Adipocyte (in vitro differentiated cells): Measurements from ENCODE around the gene BUD13.

Source experiments
- DNase-seq: peaks from one replicate; pipeline ENCODE4 v3.0.0-alpha.2; 2015; ENCODE audit warnings: low read depth
- H3K27me3 ChIP-seq: replicated peaks from 2 replicates; pipeline ENCODE4 v1.7.0; 2013; ENCODE audit warnings: mild to moderate bottlenecking, low read length, moderate library complexity; ENCODE audit not compliant: control insufficient read depth, insufficient read depth
- H3K36me3 ChIP-seq: 2 replicates; pipeline ENCODE4 v1.7.0; 2013; ENCODE audit warnings: low read length, mild to moderate bottlenecking, moderate library complexity; ENCODE audit not compliant: control insufficient read depth, insufficient read depth, severe bottlenecking
- H3K4me1 ChIP-seq: 2 replicates; pipeline ENCODE4 v1.7.0; 2013; ENCODE audit warnings: mild to moderate bottlenecking, low read length, moderate library complexity; ENCODE audit not compliant: control insufficient read depth, insufficient read depth
- H3K4me3 ChIP-seq: 2 replicates; pipeline ENCODE4 v1.7.0; 2013; ENCODE audit warnings: mild to moderate bottlenecking, low read length, moderate library complexity
- H3K9ac ChIP-seq: 2 replicates; pipeline ENCODE4 v1.7.0; 2013; ENCODE audit warnings: mild to moderate bottlenecking, low read length, moderate library complexity
- H3K9me3 ChIP-seq: 2 replicates; pipeline ENCODE4 v1.7.0; 2013; ENCODE audit warnings: mild to moderate bottlenecking, low read length, moderate library complexity; ENCODE audit not compliant: control insufficient read depth

Gene BUD13

GRCh38 chr11:116727990-116728389 lies 44.8 kb downstream of the BUD13 start:
- no peaks in the 10 kb centered on the region for H3K9me3 ChIP-seq
- peaks cover 7% of the 10 kb centered on the region for H3K27me3 ChIP-seq
- H3K9ac ChIP-seq: no peak overlapping the region
- H3K36me3 ChIP-seq: no peaks in the 10 kb centered on the region
- H3K4me3 ChIP-seq: no peak overlapping the region
- no peak for DNase-seq
- peaks cover 38% of the 10 kb centered on the region for H3K4me1 ChIP-seq

GRCh38 chr11:116725434-116726221 lies 47.2 kb downstream of the BUD13 start:
- H3K36me3 ChIP-seq: no peaks in the 10 kb centered on the region
- H3K4me1 ChIP-seq: peaks cover 25% of the 10 kb centered on the region
- peak; percentile 73 for DNase-seq
- H3K9me3 ChIP-seq: no peaks in the 10 kb centered on the region
- peak overlapping the region; percentile 38 for H3K9ac ChIP-seq
- peak overlapping the region; percentile 55 for H3K4me3 ChIP-seq
- H3K27me3 ChIP-seq: peaks cover 11% of the 10 kb centered on the region

- H3K9me3 ChIP-seq: no peaks in the 10 kb centered on the region
- H3K9ac ChIP-seq: no peak overlapping the region
Measured at GRCh38 chr11:116724813-116725212, 48.0 kb downstream of the BUD13 start.

GRCh38 chr11:116723511-116723910 lies 49.3 kb downstream of the BUD13 start:
- Histone ChIP-seq H3K36me3 (no peaks in the 10 kb centered on the region), H3K4me3 (no peak overlapping the region), H3K9me3 (no peaks in the 10 kb centered on the region), H3K9ac (no peak overlapping the region), H3K4me1 (peaks cover 18% of the 10 kb centered on the region), H3K27me3 (peaks cover 14% of the 10 kb centered on the region)
- no peak for DNase-seq

More at GRCh38 chr11:116724813-116725212, 48.0 kb downstream of the BUD13 start:
- Histone ChIP-seq H3K4me3 (no peak overlapping the region), H3K4me1 (peaks cover 18% of the 10 kb centered on the region), H3K27me3 (peaks cover 14% of the 10 kb centered on the region), H3K36me3 (no peaks in the 10 kb centered on the region)
- DNase-seq: no peak

GRCh38 chr11:116721988-116722387 lies 50.8 kb downstream of the BUD13 start:
- H3K27me3 ChIP-seq: peaks cover 18% of the 10 kb centered on the region
- H3K9ac ChIP-seq: no peak overlapping the region
- no peak overlapping the region for H3K4me3 ChIP-seq
- peaks cover 16% of the 10 kb centered on the region for H3K4me1 ChIP-seq
- H3K36me3 ChIP-seq: no peaks in the 10 kb centered on the region
- H3K9me3 ChIP-seq: no peaks in the 10 kb centered on the region
- DNase-seq: peak; percentile 8

GRCh38 chr11:116720895-116721294 lies 51.9 kb downstream of the BUD13 start:
- no peak overlapping the region for H3K9ac ChIP-seq
- DNase-seq: no peak
- peaks cover 18% of the 10 kb centered on the region for H3K27me3 ChIP-seq
- no peak overlapping the region for H3K4me3 ChIP-seq
- H3K4me1 ChIP-seq: peaks cover 5% of the 10 kb centered on the region
- no peaks in the 10 kb centered on the region for H3K36me3 ChIP-seq
- no peaks in the 10 kb centered on the region for H3K9me3 ChIP-seq

GRCh38 chr11:116718955-116719501 lies 53.8 kb downstream of the BUD13 start:
- no peaks in the 10 kb centered on the region for H3K36me3 ChIP-seq
- DNase-seq: no peak
- peaks cover 25% of the 10 kb centered on the region for H3K27me3 ChIP-seq
- no peak overlapping the region for H3K4me3 ChIP-seq
- no peaks in the 10 kb centered on the region for H3K4me1 ChIP-seq
- H3K9me3 ChIP-seq: no peaks in the 10 kb centered on the region
- H3K9ac ChIP-seq: no peak overlapping the region

- DNase-seq: no peak
- no peak overlapping the region for H3K9ac ChIP-seq
- H3K4me1 ChIP-seq: no peaks in the 10 kb centered on the region
- peaks cover 4% of the 10 kb centered on the region for H3K9me3 ChIP-seq
- no peak overlapping the region for H3K4me3 ChIP-seq
- H3K36me3 ChIP-seq: no peaks in the 10 kb centered on the region
- peaks cover 41% of the 10 kb centered on the region for H3K27me3 ChIP-seq
Measured at GRCh38 chr11:116716621-116717020, 56.2 kb downstream of the BUD13 start.

GRCh38 chr11:116715383-116715782 lies 57.4 kb downstream of the BUD13 start:
- no peaks in the 10 kb centered on the region for H3K36me3 ChIP-seq
- H3K4me1 ChIP-seq: no peaks in the 10 kb centered on the region
- H3K4me3 ChIP-seq: no peak overlapping the region
- H3K27me3 ChIP-seq: peaks cover 42% of the 10 kb centered on the region
- H3K9ac ChIP-seq: no peak overlapping the region
- peaks cover 4% of the 10 kb centered on the region for H3K9me3 ChIP-seq
- DNase-seq: no peak

GRCh38 chr11:116714902-116715301 lies 57.9 kb downstream of the BUD13 start:
- DNase-seq: no peak

GRCh38 chr11:116712428-116712827 lies 60.4 kb downstream of the BUD13 start:
- no peak for DNase-seq
- H3K36me3 ChIP-seq: no peaks in the 10 kb centered on the region
- H3K27me3 ChIP-seq: peaks cover 48% of the 10 kb centered on the region
- no peaks in the 10 kb centered on the region for H3K4me1 ChIP-seq
- H3K4me3 ChIP-seq: no peak overlapping the region
- no peak overlapping the region for H3K9ac ChIP-seq
- peaks cover 4% of the 10 kb centered on the region for H3K9me3 ChIP-seq

More at GRCh38 chr11:116714902-116715301, 57.9 kb downstream of the BUD13 start:
- Histone ChIP-seq H3K36me3 (no peaks in the 10 kb centered on the region), H3K27me3 (peaks cover 40% of the 10 kb centered on the region), H3K4me3 (no peak overlapping the region), H3K4me1 (no peaks in the 10 kb centered on the region), H3K9me3 (peaks cover 4% of the 10 kb centered on the region), H3K9ac (no peak overlapping the region)
